GM18508 (cell line): Measurements from ENCODE around the gene OPRD1.
"Not testable (repeated sequence)": the region's sequence is repeated elsewhere in the genome, so short reads cannot be mapped to it uniquely, and the experiment has no call there.

Source experiments
- ATAC-seq: cut with Tn5 transposase; IDR thresholded peaks from one replicate; pipeline ENCODE4 v1.9.1; 2021; ENCODE audit warnings: moderate number of reproducible peaks; ENCODE audit not compliant: insufficient read depth, unreplicated experiment

The OPRD1 gene

DNA sequence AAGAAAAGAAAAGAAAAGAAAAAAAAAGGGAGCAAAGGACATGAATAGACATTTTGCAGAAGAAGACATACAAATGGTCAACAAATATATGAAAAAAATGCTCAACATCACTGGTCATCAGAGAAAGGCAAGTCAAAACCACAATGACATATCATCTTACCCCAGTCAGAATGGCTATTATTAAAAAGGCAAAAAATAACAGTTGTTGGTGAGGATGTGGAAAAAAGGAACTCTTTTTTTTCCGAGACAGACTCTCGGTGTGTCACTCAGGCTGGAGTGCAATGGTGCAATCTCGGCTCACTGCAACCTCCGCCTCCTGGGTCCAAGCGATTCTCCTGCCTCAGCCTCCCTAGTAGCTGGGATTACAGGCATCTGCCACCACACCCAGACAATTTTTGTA lies 63.2 kb downstream of the OPRD1 start:
- ATAC-seq, result not testable (repeated sequence)

DNA sequence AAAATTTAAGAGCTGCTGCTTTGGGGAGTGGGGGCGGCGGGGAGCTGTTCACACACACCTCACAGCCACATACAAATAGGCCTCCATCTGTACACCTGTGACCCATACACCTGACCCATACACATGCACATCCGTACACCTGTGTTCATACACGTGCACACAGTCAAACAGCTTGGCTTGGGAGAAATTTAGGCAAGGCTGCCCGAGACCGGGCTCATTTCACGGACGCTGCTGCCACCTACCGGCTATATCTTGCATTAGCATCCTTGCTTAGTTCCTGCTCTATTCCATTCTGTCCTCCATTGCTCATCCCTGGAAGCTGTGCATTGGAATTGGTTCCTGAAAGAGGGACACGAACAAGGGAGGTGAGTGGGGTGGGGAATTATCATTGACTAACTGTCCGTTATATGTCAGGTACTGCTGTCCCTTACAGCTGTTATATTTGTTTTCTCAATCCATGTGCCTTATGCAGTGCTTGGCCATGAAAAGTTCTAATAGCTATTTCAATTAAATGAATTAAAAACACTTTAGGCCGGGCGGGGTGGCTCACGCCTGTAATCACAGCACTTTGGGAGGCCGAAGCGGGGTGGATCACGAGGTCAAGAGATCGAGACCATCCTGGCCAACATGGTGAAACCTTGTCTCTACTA lies 65.3 kb downstream of the OPRD1 start:
- ATAC-seq, result no peak

DNA sequence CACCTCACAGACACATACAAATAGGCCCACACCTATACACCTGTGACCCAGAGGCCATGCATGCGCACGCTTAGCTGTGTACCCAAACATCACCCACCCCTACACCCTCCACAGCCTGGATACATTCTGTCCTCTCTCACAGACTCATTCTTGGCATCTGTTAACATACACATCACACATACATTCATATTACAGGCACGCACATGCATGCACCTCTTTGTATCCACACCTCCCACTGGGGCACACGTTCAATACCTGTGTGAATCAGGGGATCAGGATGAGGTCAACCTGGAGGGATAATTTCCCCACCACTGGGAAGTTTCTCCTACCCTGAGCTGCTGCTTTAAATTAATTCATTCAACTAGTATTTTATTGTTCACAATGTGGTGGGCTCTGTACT lies 66.8 kb downstream of the OPRD1 start:
- ATAC-seq, result no peak

DNA sequence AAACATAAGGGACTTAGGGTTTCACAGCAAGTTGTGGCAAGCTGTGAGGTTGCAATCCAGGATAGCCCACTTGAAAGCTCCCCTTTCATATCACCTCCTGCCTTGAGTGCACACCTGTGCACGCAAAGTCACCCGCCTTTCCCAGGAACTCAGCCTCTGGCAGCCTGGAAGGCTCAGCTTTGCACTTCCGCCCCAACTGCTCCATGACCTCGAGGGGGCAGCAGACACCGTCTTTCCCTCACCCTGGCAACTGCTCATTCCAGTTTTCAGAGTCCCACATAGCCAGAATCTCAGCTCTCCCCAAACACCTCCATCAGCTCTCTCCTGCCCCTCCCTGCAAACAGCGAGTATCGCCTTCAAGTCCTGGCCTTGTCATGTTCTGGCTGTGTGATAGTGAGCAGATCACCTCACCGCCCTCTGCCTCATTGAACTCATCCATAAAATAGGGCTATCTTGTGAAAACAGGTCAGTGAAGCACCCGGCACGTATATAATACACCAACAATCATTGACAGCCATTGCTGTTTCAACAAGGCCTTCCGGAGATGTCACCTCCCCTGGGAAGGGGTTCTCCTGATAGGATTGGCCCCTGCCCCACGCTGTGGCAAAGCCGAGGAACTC lies 70.1 kb downstream of the OPRD1 start:
- ATAC-seq, result no peak

DNA sequence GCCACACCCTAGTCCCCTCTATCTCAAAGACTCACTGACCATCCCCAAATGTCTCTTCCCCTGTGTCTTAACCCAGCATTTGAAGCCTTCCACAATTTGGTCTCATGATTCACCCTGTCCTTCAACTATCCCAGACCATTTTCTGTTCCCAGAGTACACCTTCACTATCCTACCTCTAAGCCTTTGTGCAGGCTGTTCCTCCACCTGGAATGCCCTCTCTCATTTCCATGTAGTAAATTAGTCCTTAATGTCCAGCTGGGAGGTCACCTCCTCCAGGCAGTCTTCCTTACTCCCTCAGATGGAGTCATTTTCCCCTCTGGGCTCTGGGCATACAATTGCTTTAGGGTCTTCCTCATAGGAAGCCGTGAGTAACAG lies 71.3 kb downstream of the OPRD1 start:
- no peak for ATAC-seq

DNA sequence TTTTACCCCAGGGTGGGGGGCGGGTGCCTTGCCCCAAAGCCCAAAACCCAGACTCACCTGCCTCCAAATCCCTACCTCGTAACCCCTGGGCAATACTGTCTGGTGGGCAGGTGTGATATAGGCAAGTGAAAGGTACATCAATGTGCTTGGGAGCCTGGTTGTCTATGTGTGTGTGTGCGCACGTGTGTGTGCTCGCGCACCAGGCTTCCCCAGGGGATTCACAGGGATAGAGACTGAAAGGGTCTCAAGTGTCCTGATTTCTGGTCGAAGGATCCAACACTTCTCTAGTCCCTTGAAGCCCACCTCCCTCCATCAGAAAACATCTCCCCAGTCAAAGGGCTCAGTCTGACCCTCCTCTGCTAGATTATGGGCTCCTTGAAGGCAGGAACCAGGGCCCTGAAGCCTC lies 73.5 kb downstream of the OPRD1 start:
- no peak for ATAC-seq

DNA sequence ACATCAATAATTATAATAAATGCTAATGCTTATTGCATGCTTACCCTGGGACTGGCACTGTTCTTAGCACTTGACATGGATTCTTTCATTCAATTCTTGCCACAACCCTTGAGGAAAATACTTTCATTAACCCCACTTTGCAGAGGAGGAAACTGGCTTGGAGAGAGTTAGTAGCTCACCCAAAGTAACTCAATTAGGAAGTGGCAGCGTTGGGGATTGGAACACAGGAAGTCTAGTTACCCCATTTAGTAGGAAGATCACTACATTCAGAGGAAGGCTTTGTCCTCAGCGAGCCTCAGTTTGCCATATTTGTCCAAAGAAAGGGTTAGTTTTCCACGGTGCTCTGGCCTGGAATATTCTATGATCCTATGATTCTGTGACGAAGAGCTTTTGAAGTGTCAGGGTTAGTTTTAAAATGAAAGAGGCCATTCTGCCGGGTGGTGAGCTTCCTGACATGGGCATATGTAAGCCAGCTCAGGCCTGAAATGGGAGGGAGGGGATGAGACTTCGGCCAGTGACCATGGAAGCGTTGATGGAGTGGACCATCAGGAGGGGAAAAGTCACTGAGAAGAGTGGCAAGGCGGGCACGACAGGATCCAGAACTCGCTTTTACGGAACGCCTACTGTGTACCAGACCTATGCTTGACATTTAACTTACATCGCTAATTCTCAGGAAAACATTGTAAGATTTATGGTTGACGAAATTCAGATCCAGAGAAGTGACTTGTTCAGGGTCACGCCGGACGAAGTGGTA lies 74.2 kb downstream of the OPRD1 start:
- ATAC-seq, result no peak

DNA sequence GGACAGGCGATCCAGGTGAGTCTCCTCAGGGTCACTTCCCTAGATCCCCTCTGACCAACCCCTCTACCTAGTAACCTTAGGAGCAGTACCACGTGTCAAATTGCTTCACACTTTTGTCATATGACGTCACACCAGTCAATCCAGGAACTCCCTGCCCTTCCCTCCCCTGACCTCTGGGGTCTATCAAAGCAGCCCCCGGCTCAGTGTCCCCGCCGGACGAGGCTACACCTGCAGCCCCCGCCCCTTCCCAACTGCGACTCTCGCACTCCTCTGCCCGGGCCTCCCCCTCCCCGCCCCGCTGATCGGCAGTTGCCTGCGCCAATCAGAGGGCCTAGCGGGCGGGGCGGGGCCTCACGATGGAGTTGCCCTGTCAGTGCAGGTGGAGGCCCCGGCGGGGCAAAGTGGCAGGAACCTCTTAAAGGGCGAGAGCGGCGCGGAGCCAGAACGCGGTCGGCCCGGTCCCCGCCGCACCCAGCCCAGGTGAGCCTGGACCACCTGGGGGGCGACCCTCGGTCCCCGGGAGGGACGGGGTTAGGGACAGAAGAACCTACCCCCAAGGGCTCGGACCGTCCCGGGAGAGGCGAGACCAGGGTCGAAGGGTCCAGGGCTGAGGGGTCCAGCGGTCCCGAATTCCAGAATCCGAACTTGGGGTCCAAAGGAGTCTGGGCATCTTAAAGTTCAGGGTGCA lies 74.9 kb downstream of the OPRD1 start:
- ATAC-seq, result no peak

DNA sequence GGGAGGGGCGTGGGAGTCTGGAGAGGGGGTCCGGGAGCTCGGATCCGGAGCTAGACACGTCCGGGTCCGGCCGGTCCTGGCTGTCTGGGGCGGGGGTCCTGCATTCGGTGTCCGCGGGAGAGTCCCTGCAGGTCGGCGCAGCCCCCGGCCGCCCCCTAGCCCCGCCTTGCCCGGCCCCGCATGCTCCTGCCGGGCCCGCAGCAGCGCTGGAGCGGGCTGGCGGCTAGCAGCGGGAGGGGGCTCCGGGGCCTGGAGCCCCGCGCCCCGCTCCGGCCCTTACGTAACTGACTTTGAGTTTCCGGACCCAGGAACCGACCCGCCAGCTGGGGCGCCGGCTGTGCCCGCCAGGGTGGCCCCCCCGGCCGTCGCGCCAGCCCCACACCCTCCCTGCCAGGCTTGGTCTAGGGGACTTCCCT lies 75.5 kb downstream of the OPRD1 start:
- no peak for ATAC-seq

DNA sequence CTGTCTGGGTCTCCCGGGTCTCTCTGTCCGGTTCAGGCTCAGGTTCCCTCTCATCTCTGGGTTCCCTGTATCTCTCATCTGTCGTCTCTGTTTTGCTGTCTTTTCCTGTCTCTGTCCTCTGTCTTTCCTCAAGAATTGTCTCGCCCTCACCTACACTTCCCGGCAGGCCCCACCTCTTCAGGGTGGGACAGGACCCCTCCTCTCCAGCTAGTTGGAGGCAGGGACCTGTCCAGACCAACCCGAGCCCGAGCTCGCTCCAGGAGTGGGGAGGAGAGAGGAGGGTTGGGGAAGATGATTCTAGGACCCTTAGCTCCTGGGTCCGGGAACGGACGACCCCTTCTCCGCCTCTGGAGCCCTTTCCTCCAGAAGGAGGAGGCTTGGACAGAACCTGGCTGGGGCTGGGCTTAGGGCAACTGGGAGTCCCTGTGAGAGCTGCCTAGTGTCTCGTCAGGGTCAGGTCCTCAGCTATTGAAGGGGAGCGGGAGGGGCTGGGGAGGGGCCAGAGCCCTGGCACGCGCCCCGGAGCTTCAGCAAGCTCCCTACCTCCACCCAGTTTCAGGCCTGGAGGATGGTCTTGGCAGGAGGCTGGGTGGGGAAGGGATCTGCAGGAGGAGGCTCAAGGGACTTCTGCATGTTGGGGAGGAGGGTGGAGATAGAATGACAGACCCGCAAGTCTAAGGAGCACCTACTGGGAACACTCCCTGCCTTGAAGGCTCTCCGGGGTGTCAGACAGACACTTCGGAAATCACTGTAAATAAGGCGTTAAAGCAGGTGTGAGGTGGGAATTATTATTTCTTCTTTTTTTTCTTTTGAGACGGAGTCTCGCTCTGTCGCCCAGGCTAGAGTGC lies 76.1 kb downstream of the OPRD1 start:
- no peak for ATAC-seq

DNA sequence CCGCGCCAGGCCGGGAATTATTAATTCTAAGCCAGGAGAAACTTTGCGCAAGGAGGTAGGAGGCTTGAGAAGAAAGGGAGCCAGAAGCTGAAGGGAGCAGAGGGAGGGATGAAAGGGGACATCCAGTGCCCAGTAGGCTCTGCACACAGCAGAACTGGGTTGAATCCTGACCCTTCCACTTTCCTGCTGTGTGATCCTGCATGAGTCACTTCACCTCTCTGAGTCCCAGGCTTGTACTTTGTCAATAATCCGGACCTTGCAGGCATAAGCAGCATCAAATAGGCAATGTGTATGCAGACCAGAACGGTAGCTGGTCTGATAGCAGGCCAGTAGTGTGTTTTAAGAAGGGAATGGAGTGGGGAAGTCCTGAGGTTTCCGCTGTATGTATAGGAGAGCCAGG lies 76.9 kb downstream of the OPRD1 start:
- no peak for ATAC-seq

DNA sequence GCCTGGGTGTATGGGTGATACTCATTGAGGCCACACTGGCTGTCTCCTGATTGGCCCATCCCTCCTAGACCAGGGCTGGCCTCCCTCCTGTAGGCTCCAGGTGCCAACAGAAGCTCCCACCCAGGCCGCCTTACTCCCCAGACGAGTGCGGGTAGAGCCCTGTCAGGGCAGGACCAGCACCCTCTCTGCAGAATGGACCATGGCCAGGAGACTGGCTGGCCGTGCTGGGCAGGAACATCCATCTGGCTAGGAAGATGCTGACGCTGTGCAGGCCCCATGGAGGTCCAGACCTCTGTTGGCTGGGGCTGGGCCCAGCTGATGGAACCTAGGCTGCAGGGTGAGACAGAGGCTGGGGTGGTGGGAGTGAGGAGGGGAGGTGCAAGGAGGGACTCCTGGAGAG lies 77.4 kb downstream of the OPRD1 start:
- no peak for ATAC-seq

DNA sequence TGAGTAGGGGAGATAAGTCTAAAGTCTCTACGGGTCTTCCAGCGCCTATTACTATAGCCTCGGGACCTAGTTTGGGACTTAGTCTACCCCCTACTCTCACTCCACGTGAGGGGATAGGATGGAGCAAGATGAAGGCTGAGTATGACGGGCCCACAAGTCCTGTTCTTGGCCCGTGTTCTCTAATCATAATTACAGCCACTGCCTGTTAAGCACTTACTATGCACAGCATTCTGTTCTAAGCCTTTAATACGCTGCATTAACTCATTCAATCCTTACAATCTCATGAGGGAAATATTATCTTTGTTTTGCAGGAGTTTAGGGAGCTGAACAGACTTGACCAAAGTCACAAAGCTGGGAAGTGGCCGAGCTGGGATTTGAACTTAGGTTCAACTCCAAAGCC lies 78.5 kb downstream of the OPRD1 start:
- no peak for ATAC-seq

DNA sequence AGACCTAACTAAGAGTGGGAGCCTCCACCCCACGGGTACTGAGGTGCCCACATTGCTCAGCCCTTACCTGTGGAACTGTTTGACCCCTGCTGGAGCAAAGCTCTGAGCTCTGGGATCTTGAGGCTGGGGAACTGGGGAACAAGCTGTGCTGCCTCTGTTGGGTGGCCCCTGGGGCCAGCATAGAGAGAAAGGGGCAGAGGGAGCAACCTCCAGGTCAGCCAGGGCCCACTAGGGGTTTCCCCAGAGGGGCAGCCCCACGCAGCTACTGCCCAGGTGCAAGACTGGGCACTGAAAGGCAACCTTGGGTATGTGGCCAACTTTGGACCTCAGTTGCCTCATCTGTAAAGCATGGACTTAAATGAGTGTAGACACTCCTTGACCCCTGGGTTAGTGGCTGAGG lies 78.9 kb downstream of the OPRD1 start:
- no peak for ATAC-seq

DNA sequence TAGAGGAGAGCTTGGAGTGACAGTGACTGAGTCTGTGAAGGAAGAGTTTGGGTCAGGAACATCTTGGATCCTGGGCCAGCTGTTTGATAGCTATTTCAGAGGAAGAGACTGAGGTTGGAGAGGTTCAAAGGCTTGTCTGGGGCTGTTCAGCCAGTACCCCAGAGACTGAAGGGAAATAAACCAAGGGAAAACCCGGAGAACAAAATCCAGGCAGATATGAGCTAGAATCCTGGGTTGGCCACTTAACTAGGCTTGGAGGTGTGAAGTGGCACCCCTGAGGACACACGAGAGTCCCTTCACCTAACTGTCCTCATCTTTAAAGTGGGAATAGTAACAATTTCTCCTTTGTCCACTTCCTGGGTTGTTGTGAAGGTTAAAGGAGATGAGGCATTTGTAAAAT lies 79.3 kb downstream of the OPRD1 start:
- no peak for ATAC-seq

DNA sequence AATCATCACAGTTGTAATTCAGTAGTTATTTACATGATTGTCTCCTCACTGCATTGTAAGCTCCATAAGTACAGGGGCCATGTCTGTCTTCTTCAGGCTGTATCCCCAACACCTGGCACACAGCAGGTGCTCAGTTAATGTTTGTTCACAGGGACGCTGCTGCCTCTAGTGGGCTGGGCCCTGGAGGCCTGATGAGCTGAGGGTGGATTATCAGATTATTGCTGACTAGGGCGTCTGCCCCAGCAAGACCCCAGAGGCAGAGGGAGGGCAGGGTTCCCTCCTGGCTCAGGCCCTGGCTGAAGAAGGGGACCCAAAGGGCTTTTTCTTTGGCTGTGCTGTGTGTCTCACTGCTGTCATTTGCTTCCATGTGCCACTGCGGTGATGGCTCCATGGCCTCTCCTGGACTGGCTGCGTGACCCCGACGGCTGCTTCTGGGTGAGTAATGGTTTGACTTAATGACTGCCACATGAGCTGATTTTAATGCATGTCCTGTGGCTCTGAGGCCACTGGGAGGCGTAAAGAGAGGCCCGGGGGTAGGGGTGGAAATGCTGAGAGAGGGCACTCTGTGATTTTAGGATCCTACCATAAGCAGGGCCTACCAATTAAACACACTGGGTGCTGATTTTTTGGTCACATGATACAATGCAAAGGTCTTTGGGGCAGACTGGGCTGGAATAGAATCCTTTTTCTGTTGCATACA lies 81.6 kb downstream of the OPRD1 start:
- ATAC-seq, result no peak

DNA sequence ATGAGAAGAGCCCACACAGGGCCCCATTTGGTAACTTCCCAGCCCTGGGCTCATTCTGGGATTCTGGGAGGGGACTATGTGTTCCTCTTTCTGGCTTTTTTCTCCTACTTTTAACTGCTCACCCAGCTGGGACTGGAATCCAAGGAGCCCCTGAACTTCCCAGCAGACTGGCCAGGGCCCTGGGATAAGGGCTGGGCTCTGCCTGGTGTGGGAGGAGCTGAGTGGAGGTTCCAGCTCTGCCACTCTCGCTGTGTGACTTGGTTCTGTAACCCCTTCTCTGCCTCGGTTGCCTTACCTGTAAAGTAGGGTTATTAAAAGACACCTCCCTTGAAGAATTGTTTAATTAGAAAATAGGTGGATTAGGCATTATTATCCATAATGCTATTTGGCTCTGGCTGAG lies 82.8 kb downstream of the OPRD1 start:
- no peak for ATAC-seq

DNA sequence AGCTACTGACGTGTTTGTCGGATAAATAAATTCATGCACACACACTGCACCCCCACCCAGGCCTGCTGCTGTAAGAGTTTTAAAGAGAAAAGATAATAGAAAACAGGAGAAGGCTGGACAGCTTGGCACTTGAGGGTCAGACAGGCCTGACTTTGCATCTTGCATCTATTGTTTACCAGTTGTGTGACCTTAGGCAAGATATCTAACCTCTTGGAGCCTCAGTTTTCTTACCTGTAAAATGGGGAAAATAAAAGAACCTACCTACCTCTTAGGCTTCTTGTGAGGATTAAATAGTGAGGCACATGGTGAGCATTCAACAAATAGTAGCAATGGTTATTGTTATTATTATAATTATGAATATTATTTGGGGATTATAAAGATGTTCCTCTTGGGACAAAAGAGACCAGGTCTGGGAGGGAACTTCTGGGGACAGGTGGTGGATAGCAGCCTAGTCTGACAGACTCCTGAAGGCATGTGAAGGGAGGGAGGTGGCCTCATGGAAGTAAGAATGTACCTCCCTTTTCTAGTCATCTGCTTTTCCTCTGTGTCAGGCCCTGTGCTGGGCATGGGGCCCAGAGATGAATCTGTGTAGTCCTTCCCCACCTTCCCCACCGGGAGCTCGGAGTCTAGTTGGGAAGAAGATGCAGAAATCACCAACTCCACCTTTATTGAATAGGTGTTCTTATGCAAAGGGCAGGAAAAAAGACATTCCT lies 84.1 kb downstream of the OPRD1 start:
- no peak for ATAC-seq

DNA sequence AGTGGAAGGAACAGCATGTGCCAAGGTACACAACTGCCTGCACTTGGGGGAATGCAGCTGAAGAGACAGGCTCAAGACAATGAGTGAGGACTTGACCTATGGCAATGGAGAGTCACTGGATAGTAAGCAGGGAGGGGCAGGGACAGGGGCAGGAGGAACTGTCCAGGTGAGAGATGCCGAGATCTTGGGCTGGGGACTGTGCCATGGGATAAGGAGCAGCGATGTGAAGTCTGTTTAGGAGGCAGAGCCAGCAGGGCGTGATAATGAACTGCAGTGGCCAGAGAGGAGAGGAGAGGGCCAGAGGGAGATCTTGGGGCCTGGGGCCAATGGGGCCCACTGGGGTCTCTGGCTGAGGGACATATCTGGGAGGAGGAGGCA lies 84.6 kb downstream of the OPRD1 start:
- ATAC-seq, result no peak
